Activated CD8-positive, alpha-beta T cell treated with anti-CD3 and anti-CD28 coated beads for 36 hours (primary cell): ENCODE results near the gene PPM1L. TPM values are rescaled to one million over a fixed set of nuclear protein-coding genes. Genes with fewer than 3 reads are reported as not detected.
"Not testable (repeated sequence)": the region's sequence is repeated elsewhere in the genome, so short reads cannot be mapped to it uniquely, and the experiment has no call there.

Source experiments
- ATAC-seq: fragments of 200-7000 bp; cut with Tn5 transposase; one replicate; pipeline ENCODE4 v1.10.0; 2021; ENCODE audit warnings: mild to moderate bottlenecking, moderate library complexity
- CTCF ChIA-PET: fragments of 350-600 bp; sonication (Branson Sonifier 250); formaldehyde crosslinking; loops from one replicate; lab custom pipeline; 2021; ENCODE audit warnings: antibody characterized with exemption; lab: Charles Lee
- POLR2A ChIA-PET: fragments of 350-600 bp; sonication (Branson Sonifier 250); formaldehyde crosslinking; loops from one replicate; lab custom pipeline; 2021; ENCODE audit warnings: antibody characterized with exemption; lab: Charles Lee
- DNase-seq: peaks from one replicate; pipeline ENCODE4 v3.0.0-alpha.2; 2020
- H3K27ac Mint-ChIP-seq: one replicate; pipeline ENCODE4 v1.8.0; 2021; ENCODE audit warnings: mild to moderate bottlenecking, mixed read lengths
- H3K27me3 Mint-ChIP-seq: one replicate; pipeline ENCODE4 v1.8.0; 2021; ENCODE audit warnings: mixed read lengths
- H3K36me3 Mint-ChIP-seq: one replicate; pipeline ENCODE4 v1.8.0; 2021; ENCODE audit warnings: low read depth, mixed read lengths
- H3K4me1 Mint-ChIP-seq: one replicate; pipeline ENCODE4 v1.8.0; 2021; ENCODE audit warnings: low read depth, mixed read lengths
- H3K4me3 Mint-ChIP-seq: one replicate; pipeline ENCODE4 v1.8.0; 2021; ENCODE audit warnings: mild to moderate bottlenecking, moderate library complexity, mixed read lengths
- H3K9me3 Mint-ChIP-seq: one replicate; pipeline ENCODE4 v1.8.0; 2021; ENCODE audit warnings: mixed read lengths
- intact Hi-C: fragments of 100-400 bp; cut with micrococcal nuclease; formaldehyde crosslinking; loops from one replicate; pipeline ENCODE4 v1.10.0; 2022
- total RNA-seq, 2 experiments: library from RNA; stranded (reverse); gene quantifications; one replicate each; pipeline ENCODE4 v1.2.3, GENCODE V29; 2021
- TF ChIP-seq, protein P1 (sequence below): fragments of 200-600 bp; IDR thresholded peaks from one replicate; pipeline ENCODE4 v1.8.0; 2022; ENCODE audit warnings: antibody characterized with exemption, mild to moderate bottlenecking

The PPM1L gene
- total RNA-seq, 2 experiments from 2014 or later = 2.6 to 2.7 TPM

DNA sequence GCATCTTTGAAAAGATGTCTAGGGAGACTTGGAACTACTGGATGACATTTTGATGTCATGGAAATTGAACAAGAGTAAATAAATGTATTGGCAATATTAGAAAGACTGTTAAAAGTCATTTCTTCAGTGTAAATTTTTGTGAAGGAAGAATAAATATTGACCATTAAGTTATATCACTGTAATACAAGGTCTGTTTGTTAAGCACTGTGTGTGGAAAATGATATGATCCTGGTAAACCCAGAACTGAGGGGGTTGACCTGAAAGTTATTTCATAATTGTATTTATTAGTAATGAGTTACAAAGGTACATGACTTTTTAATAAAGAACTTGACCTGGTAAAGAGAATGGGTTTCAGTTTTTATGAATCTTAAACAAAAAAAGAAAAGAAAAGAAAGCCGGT is 242.6 kb downstream of the PPM1L start:
- TF ChIP-seq, protein P1, sequence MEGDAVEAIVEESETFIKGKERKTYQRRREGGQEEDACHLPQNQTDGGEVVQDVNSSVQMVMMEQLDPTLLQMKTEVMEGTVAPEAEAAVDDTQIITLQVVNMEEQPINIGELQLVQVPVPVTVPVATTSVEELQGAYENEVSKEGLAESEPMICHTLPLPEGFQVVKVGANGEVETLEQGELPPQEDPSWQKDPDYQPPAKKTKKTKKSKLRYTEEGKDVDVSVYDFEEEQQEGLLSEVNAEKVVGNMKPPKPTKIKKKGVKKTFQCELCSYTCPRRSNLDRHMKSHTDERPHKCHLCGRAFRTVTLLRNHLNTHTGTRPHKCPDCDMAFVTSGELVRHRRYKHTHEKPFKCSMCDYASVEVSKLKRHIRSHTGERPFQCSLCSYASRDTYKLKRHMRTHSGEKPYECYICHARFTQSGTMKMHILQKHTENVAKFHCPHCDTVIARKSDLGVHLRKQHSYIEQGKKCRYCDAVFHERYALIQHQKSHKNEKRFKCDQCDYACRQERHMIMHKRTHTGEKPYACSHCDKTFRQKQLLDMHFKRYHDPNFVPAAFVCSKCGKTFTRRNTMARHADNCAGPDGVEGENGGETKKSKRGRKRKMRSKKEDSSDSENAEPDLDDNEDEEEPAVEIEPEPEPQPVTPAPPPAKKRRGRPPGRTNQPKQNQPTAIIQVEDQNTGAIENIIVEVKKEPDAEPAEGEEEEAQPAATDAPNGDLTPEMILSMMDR = no peak
- Mint-ChIP-seq H3K27ac (no peak overlapping the region), H3K36me3 (no peaks in the 10 kb centered on the region), H3K4me1 (peaks cover 8% of the 10 kb centered on the region), H3K9me3 (peaks cover 2% of the 10 kb centered on the region), H3K4me3 (no peak overlapping the region), H3K27me3 (no peaks in the 10 kb centered on the region)
- CTCF ChIA-PET = no interaction called here
- DNase-seq (no peak), ATAC-seq (no peak)
- intact Hi-C loops = no loop called here
- POLR2A ChIA-PET = no interaction called here

DNA sequence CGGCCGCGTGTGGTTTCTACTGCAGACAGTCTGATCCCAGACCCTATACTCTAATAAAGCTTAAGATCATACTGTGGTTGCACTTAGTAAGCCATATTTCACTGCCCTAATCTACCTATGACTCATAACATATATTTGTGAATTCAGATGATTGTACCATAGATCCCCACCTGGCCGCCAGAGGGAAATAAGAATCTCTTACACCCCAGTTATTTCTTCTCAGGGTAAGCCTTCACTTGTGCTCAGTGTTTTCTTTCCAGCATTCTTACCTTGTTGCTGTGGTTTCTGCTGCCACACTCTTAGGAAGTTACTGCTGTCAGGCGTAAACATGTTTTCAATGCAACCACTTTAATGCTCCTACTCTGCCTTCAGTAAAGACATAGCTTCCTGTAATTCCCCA is 243.2 kb downstream of the PPM1L start:
- Mint-ChIP-seq H3K4me3 (no peak overlapping the region), H3K36me3 (no peaks in the 10 kb centered on the region), H3K9me3 (peaks cover 2% of the 10 kb centered on the region), H3K27me3 (no peaks in the 10 kb centered on the region), H3K4me1 (peaks cover 8% of the 10 kb centered on the region), H3K27ac (no peak overlapping the region)
- ChIA-PET CTCF (no interaction called here), POLR2A (no interaction called here)
- intact Hi-C loops = no loop called here
- peak; percentile 48 for DNase-seq
- peak; percentile 77 for ATAC-seq
- TF ChIP-seq, protein P1 = no peak

DNA sequence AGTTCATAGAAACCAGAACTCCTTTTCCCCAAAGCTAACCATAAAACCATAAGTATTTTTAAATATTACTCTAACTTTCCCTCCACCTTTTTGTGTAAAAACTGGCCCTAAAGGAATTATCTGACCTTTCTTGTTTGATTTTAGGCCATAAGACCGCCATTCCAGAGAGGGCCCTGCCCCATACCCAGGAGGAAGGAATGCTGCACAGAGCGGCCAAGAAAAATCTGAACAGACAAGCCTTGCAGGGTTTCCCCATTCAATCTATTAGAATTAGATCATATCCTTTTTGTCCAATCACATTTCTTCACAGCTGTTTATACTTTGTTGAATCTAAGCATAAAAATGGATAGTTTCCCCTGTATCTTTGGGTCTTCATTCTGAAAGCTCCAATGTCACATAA is 252.1 kb downstream of the PPM1L start:
- TF ChIP-seq, protein P1 = no peak
- Mint-ChIP-seq H3K4me3 (no peak overlapping the region), H3K27ac (no peak overlapping the region), H3K4me1 (no peaks in the 10 kb centered on the region), H3K36me3 (no peaks in the 10 kb centered on the region), H3K9me3 (peaks cover 5% of the 10 kb centered on the region), H3K27me3 (no peaks in the 10 kb centered on the region)
- ChIA-PET POLR2A (no interaction called here), CTCF (interaction anchor here (1.6 kb wide), 1 partner anchor 15 kb away, joined by 3 read pairs; no protein-coding TSS in a partner anchor)
- intact Hi-C loops = no loop called here
- no peak for ATAC-seq
- DNase-seq = no peak

DNA sequence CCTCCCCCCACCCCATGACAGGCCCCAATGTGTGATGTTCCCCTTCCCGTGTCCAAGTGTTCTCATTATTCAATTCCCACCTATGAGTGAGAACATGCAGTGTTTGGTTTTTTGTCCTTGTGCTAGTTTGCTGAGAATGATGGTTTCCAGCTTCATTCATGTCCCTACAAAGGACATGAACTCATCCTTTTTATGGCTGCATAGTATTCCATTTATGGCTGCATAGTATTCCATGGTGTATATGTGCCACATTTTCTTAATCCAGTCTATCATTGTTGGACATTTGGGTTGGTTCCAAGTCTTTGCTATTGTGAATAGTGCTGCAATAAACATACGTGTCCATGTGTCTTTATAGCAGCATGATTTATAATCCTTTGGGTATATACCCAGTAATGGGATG is 254.1 kb downstream of the PPM1L start:
- POLR2A ChIA-PET, ATAC-seq, DNase-seq, H3K36me3 Mint-ChIP-seq, H3K27me3 Mint-ChIP-seq, H3K27ac Mint-ChIP-seq, CTCF ChIA-PET, intact Hi-C loops, H3K9me3 Mint-ChIP-seq, H3K4me3 Mint-ChIP-seq, H3K4me1 Mint-ChIP-seq: not testable (repeated sequence)

DNA sequence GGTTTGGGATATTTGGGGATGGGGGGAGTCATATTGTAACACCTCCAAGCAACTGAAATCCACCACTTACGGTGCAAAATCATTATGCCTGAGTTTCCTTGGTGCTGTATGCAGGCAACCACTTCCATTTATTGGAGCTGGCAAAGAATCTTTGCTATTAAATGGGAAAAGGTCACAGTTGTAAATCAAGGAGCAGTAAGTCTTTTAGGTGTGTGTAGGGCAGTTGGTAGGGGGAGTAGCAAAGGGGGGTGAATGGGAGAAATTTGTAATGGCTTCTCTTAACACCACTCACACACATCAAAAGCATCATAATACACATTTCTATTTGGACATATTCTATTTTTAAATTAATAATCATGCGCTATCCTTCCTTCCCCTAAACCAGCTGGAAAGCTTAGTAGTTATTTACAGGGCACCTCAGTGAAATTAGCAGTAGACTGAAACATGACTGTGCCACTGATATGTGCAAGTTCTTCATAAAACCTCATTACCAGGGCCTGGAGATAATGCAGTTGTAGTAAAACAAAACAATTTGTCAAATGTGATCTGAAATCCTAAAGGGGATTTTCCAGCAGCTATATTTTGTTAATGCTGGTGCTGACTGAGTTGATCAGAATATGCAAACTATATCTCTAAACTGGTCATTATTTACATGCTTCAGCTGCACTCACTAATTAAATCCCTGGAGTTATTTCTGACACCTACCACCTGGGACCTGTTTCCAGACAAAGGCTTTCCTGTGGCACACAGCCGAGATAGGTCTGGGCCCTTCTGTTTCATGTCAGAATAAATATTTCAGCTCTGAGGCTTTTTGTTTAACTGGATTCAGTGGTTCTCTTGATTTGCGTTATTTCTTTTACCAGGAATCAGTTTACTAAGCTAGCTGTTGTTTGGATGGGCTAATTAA is 259.1 kb downstream of the PPM1L start:
- intact Hi-C loops = no loop called here
- TF ChIP-seq, protein P1 = no peak
- CTCF ChIA-PET = no interaction called here
- POLR2A ChIA-PET = no interaction called here
- DNase-seq (no peak), ATAC-seq (no peak)
- Mint-ChIP-seq H3K36me3 (no peaks in the 10 kb centered on the region), H3K4me1 (no peaks in the 10 kb centered on the region), H3K27me3 (no peaks in the 10 kb centered on the region), H3K27ac (no peak overlapping the region), H3K4me3 (no peak overlapping the region), H3K9me3 (peaks cover 2% of the 10 kb centered on the region)
